GM12873 (cell line): ENCODE data around the gene FFAR3.

Experiments used
- TF ChIP-seq, protein P1 (sequence below): IDR thresholded peaks from 2 replicates; pipeline ENCODE4 v1.5.1; 2012; ENCODE audit warnings: low read depth, mild to moderate bottlenecking, moderate library complexity, low read length, control low read depth; ENCODE audit not compliant: insufficient read depth; ENCODE audit errors: missing control alignments

FFAR3 gene

GRCh38 chr19:35314031-35314430 is 44.2 kb upstream of the FFAR3 start:
- TF ChIP-seq, protein P1, sequence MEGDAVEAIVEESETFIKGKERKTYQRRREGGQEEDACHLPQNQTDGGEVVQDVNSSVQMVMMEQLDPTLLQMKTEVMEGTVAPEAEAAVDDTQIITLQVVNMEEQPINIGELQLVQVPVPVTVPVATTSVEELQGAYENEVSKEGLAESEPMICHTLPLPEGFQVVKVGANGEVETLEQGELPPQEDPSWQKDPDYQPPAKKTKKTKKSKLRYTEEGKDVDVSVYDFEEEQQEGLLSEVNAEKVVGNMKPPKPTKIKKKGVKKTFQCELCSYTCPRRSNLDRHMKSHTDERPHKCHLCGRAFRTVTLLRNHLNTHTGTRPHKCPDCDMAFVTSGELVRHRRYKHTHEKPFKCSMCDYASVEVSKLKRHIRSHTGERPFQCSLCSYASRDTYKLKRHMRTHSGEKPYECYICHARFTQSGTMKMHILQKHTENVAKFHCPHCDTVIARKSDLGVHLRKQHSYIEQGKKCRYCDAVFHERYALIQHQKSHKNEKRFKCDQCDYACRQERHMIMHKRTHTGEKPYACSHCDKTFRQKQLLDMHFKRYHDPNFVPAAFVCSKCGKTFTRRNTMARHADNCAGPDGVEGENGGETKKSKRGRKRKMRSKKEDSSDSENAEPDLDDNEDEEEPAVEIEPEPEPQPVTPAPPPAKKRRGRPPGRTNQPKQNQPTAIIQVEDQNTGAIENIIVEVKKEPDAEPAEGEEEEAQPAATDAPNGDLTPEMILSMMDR, result no peak

DNA sequence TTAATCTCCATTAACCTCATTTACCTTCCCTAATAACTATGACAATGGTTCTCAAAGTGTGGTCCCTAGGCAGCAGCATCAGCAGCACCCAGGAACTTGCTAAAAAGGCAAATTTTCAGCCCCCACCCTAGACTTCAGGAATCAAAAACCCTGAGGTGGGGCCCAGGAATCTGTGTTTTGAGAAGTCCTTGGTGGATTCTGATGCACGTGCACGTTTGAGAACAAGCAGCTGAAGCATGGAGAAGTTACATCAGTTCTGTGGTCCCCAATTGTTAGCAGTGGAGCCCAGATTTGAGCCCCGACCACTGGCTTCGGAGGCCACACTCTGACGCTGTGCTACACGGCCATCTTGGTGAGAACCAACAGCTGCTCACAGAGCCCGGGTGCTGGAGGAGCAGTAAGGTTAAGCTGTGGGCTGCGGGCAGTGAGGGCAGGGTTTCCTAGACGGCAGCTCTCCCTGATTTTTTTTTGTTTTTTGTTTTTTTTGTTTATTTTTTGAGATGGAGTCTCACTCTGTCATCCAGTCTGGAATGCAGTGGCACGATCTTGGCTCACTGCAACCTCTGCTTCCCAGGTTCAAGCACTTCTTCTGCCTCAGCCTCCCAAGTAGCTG is 43.3 kb upstream of the FFAR3 start:
- TF ChIP-seq, protein P1, result no peak

- TF ChIP-seq, protein P1, result no peak
Observed at GRCh38 chr19:35315883-35316282, 42.4 kb upstream of the FFAR3 start.

- TF ChIP-seq, protein P1, result no peak
Observed at GRCh38 chr19:35316560-35316959, 41.7 kb upstream of the FFAR3 start.

GRCh38 chr19:35317464-35318043 is 40.7 kb upstream of the FFAR3 start:
- TF ChIP-seq, protein P1, result no peak

DNA sequence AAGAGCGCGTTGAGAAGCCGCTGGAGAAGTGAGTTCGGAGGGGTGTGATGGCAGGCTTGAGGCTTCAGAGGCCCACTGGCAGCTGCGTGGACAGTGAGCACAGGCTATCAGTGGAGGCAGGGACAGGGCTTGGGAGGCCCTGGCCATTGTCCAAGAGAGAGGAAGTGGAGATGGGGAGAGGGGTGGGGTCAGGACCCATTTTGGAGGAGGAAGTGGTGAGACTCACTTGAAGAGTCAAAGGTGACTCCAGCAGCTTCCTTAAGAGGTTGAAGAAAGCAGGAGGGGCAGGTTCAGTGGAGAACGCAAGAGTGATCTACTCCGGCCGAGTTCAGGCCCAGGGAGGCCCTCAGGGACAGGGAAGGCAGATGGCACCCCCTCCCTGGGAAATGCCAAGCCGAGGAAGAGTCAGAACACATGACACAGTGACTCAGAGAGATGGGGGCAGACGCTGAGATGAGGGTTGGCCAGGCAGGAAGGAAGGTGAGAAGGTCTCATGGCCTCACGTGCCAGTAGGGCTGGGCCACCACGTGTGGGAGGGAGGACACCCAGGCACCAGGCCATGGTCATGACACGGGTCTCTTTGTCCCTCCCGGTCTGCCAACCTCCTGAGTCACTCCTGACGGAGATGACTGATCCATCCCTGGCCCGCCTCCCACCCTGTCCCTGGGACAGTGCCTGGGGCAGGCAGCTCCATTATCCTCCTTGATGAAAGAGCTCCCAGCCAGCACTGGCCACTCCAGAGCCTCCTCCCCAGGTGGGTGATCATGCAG is 39.4 kb upstream of the FFAR3 start:
- TF ChIP-seq, protein P1, result no peak

- TF ChIP-seq, protein P1, result no peak
Observed at GRCh38 chr19:35320065-35320713, 38.1 kb upstream of the FFAR3 start.
